ENCODE results near the gene GLRX.
A peak's percentile ranks its signal among the peaks of the same experiment; 100 is the strongest.
"Not testable (repeated sequence)": the region's sequence is repeated elsewhere in the genome, so short reads cannot be mapped to it uniquely, and the experiment has no call there.

The GLRX gene, protein sequence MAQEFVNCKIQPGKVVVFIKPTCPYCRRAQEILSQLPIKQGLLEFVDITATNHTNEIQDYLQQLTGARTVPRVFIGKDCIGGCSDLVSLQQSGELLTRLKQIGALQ

DNA sequence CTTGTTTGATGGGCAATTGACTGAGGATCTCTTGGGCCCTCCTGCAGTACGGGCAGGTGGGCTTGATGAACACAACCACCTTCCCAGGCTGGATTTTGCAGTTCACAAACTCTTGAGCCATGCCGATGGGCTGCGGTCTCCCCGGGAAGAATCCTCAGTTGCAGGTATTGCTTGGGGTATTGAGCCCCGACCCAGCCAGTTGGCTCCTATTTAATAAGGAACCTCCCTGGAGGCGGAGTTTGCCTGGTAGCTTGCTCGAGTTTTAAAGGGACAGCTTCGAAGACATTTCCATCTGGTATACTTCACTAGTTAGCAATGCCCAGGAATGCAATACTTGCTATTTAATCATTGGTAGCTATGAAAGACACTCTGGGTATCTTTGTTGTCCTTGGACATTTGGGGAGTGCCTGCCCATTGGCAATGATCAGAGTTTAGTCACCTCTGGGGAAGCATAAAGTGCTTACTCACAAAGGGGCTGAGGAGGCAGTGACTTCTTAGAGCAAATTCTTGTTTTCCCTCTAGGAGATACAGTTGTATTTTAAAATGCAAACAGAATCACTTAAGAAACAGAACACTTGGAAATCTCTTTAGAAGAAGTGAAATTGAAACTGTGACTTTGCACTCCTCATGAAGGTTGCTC, at the start of gene GLRX:
Gene GLRX, minus strand, starts transcription at position 185 of the 640 bp plus-strand sequence. Its CDS starts 64 bp downstream, at position 121.
- DNase-seq, result peak; percentile 52

GRCh38 chr5:95871146-95871806, 48.8 kb upstream of the GLRX start:
- no peak for DNase-seq

DNA sequence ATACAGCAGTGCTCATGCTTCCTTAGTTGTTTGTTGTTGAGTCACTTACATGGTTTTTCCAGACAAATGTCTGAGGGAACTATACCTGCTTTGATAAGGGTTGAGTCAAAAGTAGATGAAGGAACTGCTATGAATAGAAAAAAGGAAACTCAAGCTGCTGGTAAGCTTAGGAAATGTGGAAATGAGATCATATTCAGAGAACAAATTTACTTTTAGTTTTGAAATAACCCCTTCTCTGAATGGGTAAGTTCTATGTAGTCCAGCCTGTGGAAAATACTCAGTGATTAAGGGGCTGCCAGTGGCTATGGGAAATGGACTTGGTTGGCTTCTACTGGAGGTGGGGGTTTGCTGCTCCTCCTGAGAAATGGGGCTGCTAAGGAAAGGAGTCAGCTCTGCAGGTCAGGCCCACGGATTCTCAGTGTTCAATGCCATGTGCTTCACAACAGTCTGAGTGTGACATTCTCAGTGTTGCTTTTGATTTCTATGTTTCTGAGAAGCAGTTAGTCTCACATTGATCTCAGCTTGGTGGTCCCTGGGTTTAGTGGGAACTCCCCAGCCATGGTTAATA, 47.7 kb upstream of the GLRX start:
- no peak for DNase-seq

- DNase-seq, result not testable (repeated sequence)
Observed at GRCh38 chr5:95869173-95869855, 46.8 kb upstream of the GLRX start.

GRCh38 chr5:95868136-95868535, 45.6 kb upstream of the GLRX start:
- no peak for DNase-seq

- DNase-seq, result no peak
Observed at GRCh38 chr5:95866435-95867040, 44.0 kb upstream of the GLRX start.

DNA sequence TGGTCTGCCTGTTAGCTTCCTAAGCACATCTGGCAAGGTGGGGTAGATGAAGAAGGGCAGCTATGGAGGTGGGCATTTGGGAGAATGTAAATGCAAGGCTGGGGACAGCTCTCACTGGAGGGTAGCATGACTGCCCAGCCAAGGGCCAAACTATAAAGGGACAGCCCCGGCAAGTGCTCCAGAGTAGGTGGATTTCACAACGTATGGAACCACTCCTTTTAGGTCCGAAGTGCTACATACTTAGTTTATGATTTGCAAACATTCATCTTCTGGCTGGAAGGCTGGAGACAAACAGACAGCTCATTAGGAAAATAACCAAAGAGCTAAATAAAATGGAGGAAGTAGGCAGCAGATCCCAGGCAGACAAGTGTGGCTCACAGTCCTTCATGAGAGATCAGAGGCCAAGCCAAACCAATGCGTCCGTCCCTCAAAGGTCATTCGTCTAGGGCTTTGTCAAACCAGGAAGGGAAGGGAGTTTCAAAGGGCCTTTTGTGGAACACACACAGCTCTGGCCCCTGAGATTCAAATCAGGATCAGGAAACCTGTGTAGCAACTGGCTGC, 42.5 kb upstream of the GLRX start:
- DNase-seq, result no peak

DNA sequence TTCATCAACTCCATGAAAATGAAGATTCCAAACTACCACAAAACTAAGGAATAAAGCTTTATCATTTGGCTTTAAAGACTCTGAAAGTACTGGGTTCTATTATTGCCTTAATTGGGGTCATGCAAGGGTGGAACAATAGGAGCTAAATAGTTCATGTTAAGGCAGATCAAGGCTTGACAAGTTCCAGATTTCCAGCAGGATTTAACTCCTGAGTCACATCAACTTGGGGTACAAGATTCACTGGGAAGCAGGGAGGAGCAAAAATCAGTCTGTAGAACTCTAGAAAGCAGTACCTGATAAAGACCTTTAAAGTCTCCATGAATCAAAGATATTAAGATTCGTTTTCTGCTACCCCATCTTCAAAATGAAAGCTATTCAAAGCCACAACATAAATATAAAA, 41.9 kb upstream of the GLRX start:
- no peak for DNase-seq

GRCh38 chr5:95863383-95863757, 40.8 kb upstream of the GLRX start:
- no peak for DNase-seq

DNA sequence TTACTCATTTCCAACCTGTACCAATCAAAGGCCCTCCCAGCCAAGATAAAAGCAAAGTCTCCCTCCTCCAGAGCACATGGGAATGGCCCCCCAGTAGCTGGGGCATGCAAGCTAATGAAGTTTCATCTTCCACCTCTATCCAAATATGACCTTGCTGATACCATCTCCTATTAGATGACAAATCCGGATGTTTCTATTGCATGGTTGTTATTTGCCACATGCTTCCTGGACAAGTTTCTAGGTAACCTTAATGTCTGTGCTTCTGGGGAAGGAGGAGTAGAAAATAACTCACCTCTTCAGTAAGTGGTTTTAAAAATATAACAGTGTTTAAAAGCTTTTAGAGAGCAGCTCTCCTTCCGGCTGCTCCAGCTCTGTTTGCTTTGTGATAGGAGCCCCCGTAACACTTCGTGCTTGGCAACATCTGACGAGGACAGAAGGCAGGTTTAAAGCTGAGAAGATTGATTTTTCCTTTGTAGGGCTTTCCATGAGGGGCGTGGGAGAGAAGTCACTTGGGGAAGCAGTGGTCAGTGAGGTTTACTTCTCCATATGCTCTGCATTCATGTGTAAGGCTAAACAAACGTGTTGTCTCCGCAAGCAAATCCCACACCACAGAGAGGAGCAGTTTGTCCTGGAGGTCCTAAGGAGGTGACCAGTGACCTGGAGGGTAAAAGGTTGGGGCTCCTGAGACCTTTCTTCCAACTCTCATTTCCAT, 40.3 kb upstream of the GLRX start:
- no peak for DNase-seq

DNA sequence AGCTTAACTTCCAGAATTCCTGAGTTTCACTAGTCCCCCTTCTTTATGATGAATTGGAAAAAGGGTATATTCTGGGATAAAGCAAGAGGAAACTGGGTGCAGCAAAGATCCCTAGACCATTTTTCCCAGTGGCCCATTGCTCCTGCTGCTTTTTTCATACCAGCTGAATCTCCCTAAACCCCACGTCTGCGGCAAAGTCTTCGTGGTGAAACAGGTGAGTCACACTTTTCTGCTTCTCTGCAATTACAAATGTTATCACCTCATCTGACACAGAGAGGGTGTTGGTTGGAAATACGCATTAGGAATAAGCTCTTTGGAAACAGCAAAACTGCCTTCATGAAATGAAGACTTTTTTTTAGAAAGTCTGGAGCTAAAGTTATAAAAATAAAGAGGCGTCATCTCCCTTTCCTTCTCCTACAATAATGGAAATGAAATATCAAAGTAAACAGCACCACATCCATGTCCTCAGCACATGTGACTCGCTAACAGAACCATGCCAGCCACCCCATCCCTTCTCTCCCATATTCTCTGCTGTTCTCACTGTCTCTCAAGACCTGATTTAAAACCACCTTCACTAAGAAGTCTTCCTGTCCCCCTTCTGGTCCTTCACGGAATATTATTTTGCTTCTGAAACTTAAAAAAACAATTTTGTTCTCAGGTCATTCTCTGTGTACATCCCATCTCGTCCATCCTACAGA, 39.5 kb upstream of the GLRX start:
- no peak for DNase-seq

DNA sequence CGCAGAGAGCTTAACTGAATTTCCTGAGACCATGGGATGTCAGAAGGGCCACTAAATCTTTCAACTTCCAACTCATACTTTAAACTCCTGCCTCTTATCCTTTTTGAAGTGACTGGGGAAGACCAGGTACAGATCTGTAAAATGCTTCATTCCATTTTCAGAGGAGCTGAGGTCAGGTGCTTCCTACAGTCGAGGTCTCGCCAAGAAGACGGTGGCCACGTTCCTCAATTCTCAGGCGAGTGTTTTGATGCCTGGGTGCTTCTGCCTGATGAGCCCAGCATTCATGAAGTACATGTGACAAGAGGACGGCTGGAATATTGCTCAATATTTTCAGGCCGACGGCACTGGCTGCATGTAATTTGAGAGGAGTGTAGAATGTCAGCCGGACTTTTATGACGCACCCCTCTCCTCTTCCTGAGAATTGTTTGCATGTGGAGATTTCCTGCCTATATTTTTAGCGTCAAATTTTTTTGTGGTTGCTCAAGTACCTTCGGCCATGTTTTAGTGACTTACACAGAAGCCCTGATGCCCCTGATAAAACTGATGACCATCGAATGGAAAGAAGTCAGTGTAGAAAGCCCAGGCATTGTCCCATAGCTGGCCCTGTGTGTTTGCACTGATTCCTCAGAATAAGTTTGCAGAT, 38.8 kb upstream of the GLRX start:
- DNase-seq, result no peak

- peak; percentile 72 for DNase-seq
Observed at GRCh38 chr5:95859661-95860060, 37.1 kb upstream of the GLRX start.

- peak; percentile 92 for DNase-seq
Observed at GRCh38 chr5:95858661-95859595, 36.4 kb upstream of the GLRX start.

GRCh38 chr5:95858023-95858461, 35.5 kb upstream of the GLRX start:
- DNase-seq, result peak; percentile 1

- DNase-seq, result no peak
Observed at GRCh38 chr5:95857185-95857945, 34.8 kb upstream of the GLRX start.

GRCh38 chr5:95856501-95856981, 34.0 kb upstream of the GLRX start:
- no peak for DNase-seq

DNA sequence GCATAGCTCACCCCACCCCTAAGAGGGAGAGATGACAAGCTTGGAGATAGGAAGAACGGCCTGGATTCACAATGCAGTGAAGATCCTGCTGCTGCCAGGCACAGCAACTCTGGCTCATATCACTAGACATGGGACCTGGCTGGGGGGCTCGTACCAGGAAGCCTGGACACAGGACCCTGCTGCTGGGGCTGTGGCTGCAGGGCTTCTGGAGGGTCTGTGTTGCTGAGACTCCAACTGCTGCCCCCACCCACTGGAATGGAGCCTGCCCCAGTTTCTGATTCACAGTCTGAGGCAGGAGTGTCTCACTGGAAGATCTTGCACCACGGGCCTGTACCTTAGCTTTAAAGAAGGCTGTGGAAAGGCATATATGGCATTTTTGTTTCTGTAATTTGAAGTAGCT, 31.0 kb upstream of the GLRX start:
- no peak for DNase-seq

GRCh38 chr5:95852567-95852966, 30.0 kb upstream of the GLRX start:
- no peak for DNase-seq
